GM12872 (cell line): ENCODE measurements around the gene GABRB1.

Source experiments
- CTCF ChIP-seq: IDR thresholded peaks from 3 replicates; pipeline ENCODE4 v1.5.1; 2011; ENCODE audit warnings: low read depth, mild to moderate bottlenecking, low read length, moderate library complexity; ENCODE audit not compliant: insufficient read depth

The GABRB1 gene

DNA sequence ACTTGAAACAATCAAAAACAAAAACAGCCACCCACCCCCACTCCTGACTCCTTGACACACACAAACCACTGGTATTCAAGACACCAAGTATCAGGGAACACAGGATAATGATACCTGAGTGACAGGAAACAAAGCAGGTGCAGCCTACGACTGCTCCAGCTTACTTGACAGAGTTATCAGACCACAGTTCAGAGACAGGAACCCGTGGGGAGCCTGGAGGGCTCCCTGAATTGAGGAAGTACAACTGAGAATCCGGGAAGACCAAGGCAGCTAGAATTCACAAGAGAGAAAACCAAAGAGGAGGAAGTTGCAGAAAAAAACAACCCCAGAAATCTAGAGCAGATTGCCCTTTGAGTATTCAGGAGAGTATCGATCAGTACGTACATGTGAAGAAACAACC is 411.6 kb downstream of the GABRB1 start:
- TF ChIP-seq CTCF = no peak

DNA sequence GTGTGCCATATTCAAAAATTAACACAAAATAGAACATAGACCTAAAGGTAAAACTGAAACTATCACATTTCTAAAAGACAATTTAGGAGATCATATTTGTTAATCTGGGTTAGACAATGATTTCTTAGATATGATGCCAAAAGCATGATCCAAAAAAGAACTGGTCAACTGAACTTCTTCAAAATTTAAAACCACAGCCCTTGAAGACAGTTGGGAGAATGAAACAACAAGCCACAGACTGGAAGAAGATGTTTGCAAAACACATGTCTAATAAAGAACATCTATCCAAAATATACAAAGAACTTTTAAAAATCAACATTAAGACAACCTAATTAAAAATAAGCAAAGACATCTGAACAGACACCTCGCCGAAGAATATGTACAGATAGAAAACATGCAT is 412.7 kb downstream of the GABRB1 start:
- no peak for TF ChIP-seq CTCF

DNA sequence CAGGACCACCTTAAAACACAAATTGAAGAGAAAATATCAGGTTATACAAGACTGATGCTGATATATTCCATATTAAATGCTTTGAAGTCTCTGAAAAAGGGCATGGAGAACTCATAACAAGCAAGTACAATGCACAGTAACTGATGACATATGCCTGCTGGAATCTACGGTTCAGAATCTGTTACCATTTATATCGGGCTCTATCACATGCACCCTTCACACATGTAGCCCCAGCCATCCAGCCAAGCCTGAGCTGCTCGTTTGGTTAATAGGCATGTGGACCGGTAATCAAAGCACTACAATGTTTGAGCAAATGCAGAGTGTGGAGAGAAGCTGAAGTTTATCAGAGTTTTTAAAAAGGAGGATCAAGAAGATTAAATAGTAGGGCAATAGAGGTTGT is 420.3 kb downstream of the GABRB1 start:
- TF ChIP-seq CTCF = no peak

GRCh38 chr4:47462799-47463234 is 431.4 kb downstream of the GABRB1 start:
- no peak for TF ChIP-seq CTCF

- TF ChIP-seq CTCF = peak; percentile 28; the same call in 2 of the 3 replicates
Observed at GRCh38 chr4:47463235-47463956, 432.0 kb downstream of the GABRB1 start, which contains the start of gene COMMD8. Gene COMMD8, minus strand, starts transcription at chr4:47463702. Its CDS starts 51 bp downstream, at chr4:47463651.

- TF ChIP-seq CTCF = no peak
Observed at GRCh38 chr4:47465004-47465403, 433.6 kb downstream of the GABRB1 start.

- no peak for TF ChIP-seq CTCF
Observed at GRCh38 chr4:47466056-47466785, 434.9 kb downstream of the GABRB1 start.
